ENCODE data around the gene SSPN. TPM values are rescaled to one million over a fixed set of nuclear protein-coding genes. Genes with fewer than 3 reads are reported as not detected.

SSPN gene
- total RNA-seq, 1 experiment from 2014 or later, result 11.9 TPM

DNA sequence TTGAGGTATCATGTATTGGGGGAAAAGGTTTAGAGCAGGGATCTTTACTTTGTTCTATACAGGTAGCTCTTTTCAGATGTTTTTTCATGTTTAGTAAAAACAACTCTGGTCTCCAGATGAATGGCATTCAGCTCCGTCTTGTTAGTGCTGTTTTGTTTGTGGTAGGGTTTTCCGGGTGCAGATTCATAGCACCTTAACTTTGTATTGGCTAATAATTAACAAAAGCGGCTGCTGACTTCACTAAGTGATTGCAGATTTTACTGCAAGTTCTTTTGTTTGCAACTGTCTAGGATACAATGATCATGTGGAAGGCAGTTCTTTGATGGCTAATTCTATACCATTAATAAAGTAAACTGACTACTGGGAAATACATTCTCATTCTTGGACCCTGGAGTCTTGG lies 38.4 kb upstream of the SSPN start:
- Histone ChIP-seq H3K4me1 (ENCODE audit: insufficient read depth, low read length) (peaks cover 25% of the 10 kb centered on the region), H3K9ac (ENCODE audit: low read length) (no peak overlapping the region), H3K27ac (ENCODE audit: low read length) (no peak overlapping the region), H3K4me3 (ENCODE audit: low read length) (no peak overlapping the region), H3K27me3 (ENCODE audit: low read length) (no peaks in the 10 kb centered on the region), H3K4me2 (ENCODE audit: low read length) (no peak overlapping the region), H3K36me3 (ENCODE audit: low read depth, low read length) (no peaks in the 10 kb centered on the region), H3F3A (ENCODE audit: low read length, unreplicated experiment) (no peaks in the 10 kb centered on the region), H3K9me2 (replicated peaks; ENCODE audit: low read length) (no peaks in the 10 kb centered on the region), H3K79me2 (ENCODE audit: low read length) (no peaks in the 10 kb centered on the region), H4K20me1 (ENCODE audit: low read length) (no peaks in the 10 kb centered on the region), H2AFZ (ENCODE audit: low read length) (no peak overlapping the region), H3K9me3 (ENCODE audit: low read length) (no peaks in the 10 kb centered on the region)
- TF ChIP-seq EZH2 (IDR thresholded peaks at IDR 0.05; ENCODE audit: low read length, unreplicated experiment), result no peak
- TF ChIP-seq, protein P1, sequence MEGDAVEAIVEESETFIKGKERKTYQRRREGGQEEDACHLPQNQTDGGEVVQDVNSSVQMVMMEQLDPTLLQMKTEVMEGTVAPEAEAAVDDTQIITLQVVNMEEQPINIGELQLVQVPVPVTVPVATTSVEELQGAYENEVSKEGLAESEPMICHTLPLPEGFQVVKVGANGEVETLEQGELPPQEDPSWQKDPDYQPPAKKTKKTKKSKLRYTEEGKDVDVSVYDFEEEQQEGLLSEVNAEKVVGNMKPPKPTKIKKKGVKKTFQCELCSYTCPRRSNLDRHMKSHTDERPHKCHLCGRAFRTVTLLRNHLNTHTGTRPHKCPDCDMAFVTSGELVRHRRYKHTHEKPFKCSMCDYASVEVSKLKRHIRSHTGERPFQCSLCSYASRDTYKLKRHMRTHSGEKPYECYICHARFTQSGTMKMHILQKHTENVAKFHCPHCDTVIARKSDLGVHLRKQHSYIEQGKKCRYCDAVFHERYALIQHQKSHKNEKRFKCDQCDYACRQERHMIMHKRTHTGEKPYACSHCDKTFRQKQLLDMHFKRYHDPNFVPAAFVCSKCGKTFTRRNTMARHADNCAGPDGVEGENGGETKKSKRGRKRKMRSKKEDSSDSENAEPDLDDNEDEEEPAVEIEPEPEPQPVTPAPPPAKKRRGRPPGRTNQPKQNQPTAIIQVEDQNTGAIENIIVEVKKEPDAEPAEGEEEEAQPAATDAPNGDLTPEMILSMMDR (conservative IDR thresholded peaks at IDR 0.05; ENCODE audit: low read depth, low read length), result no peak
- TF ChIP-seq EZH2phosphoT487 (IDR thresholded peaks at IDR 0.05; ENCODE audit: borderline replicate concordance, low read length), result no peak
- BruUV-seq (replicated peaks), result no TSS peak
- ATAC-seq, result no peak
- ChIA-PET POLR2A (ENCODE audit: unreplicated experiment) (no interaction called here), CTCF (no interaction called here)
- intact Hi-C loops (cut with micrococcal nuclease), result no loop called here
- no peak for DNase-seq

DNA sequence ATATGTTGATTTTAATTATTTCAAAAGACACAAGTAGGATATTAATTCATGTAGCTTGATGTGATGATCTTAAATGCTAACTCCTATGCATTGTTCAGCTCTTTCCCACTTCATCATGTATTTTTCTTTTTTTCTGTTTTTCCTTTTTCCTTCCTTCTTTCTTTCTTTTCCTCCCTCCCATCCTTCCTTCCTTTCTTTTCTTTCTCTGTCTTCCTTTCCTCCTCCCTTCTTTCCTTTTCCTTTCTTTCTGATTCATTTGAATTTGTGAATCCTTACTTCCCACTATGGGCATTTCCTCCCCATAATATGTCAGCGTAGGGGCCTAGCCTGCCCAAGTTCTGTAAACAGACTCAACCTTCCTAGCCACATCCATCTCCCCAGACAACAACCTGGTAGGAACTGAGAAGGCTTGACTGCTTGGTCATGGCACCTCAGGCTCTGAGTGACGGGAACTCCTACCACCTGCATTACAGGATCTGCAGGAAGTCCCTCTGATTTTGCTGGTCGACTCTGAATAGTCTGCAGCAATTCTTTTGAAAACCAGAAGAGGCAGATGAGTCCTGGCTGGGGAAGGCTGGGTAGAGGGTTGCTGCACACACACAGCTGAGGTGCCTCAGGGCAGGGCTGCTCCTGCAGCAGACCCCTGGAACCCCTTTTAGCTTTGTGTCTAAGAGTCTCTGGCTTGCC lies 37.2 kb upstream of the SSPN start:
- Histone ChIP-seq H3K36me3 (ENCODE audit: low read depth, low read length) (no peaks in the 10 kb centered on the region), H2AFZ (ENCODE audit: low read length) (no peak overlapping the region), H3K9me2 (replicated peaks; ENCODE audit: low read length) (no peaks in the 10 kb centered on the region), H3K4me3 (ENCODE audit: low read length) (no peak overlapping the region), H3K27ac (ENCODE audit: low read length) (no peak overlapping the region), H3K9me3 (ENCODE audit: low read length) (no peaks in the 10 kb centered on the region), H4K20me1 (ENCODE audit: low read length) (no peaks in the 10 kb centered on the region), H3F3A (ENCODE audit: low read length, unreplicated experiment) (no peaks in the 10 kb centered on the region), H3K4me1 (ENCODE audit: insufficient read depth, low read length) (peaks cover 15% of the 10 kb centered on the region), H3K79me2 (ENCODE audit: low read length) (no peaks in the 10 kb centered on the region), H3K4me2 (ENCODE audit: low read length) (no peak overlapping the region), H3K9ac (ENCODE audit: low read length) (no peak overlapping the region), H3K27me3 (ENCODE audit: low read length) (no peaks in the 10 kb centered on the region)
- intact Hi-C loops (cut with micrococcal nuclease), result no loop called here
- no TSS peak for BruUV-seq (replicated peaks)
- no peak for ATAC-seq
- DNase-seq, result peak; percentile 41
- no peak for TF ChIP-seq EZH2phosphoT487 (IDR thresholded peaks at IDR 0.05; ENCODE audit: borderline replicate concordance, low read length)
- TF ChIP-seq, protein P1 (conservative IDR thresholded peaks at IDR 0.05; ENCODE audit: low read depth, low read length), result 0 out of 2 replicates have a peak, but pooled peaks have one; percentile 12
- ChIA-PET POLR2A (ENCODE audit: unreplicated experiment) (no interaction called here), CTCF (no interaction called here)

DNA sequence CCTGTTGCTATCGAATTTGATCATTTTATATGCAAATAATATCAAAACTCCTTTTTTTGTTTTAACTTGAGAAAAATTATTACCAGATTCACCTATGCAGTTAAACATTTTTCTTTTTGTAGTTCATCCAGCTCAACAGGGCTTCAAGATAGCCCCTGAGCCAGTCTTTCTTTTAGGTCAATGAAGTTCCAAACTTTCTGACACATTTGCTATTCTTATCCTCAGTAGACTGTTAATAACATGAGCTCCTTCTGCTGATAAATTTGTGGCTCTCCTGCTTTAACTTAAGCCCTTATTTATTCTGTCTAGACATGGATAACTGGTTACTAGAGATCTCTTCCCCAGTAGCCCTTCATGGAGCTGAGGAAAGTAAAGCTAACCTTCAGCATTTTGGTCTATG lies 33.2 kb upstream of the SSPN start:
- no peak overlapping the region for H3K27ac ChIP-seq (ENCODE audit: low read length)
- no peak overlapping the region for H3K9ac ChIP-seq (ENCODE audit: low read length)
- no peak overlapping the region for H3K4me3 ChIP-seq (ENCODE audit: low read length)
- TF ChIP-seq EZH2 (IDR thresholded peaks at IDR 0.05; ENCODE audit: low read length, unreplicated experiment) (no peak), EZH2phosphoT487 (IDR thresholded peaks at IDR 0.05; ENCODE audit: borderline replicate concordance, low read length) (no peak)
- TF ChIP-seq, protein P1 (conservative IDR thresholded peaks at IDR 0.05; ENCODE audit: low read depth, low read length), result no peak
- no peaks in the 10 kb centered on the region for H3F3A ChIP-seq (ENCODE audit: low read length, unreplicated experiment)
- CTCF ChIA-PET, result interaction anchor here (0.6 kb wide), 1 partner anchor 31 kb away, joined by 3 read pairs; no protein-coding TSS in a partner anchor
- no peaks in the 10 kb centered on the region for H4K20me1 ChIP-seq (ENCODE audit: low read length)
- no peaks in the 10 kb centered on the region for H3K79me2 ChIP-seq (ENCODE audit: low read length)
- no peak overlapping the region for H3K4me2 ChIP-seq (ENCODE audit: low read length)
- intact Hi-C loops (cut with micrococcal nuclease), result no loop called here
- POLR2A ChIA-PET (ENCODE audit: unreplicated experiment), result no interaction called here
- no TSS peak for BruUV-seq (replicated peaks)
- 0 out of 2 replicates have a peak overlapping the region, but pooled peaks have one; percentile 14 for H2AFZ ChIP-seq (ENCODE audit: low read length)
- H3K9me3 ChIP-seq (ENCODE audit: low read length), result no peaks in the 10 kb centered on the region
- H3K9me2 ChIP-seq (replicated peaks; ENCODE audit: low read length), result no peaks in the 10 kb centered on the region
- no peaks in the 10 kb centered on the region for H3K36me3 ChIP-seq (ENCODE audit: low read depth, low read length)
- DNase-seq (no peak), ATAC-seq (no peak)
- H3K27me3 ChIP-seq (ENCODE audit: low read length), result no peaks in the 10 kb centered on the region
- H3K4me1 ChIP-seq (ENCODE audit: insufficient read depth, low read length), result no peaks in the 10 kb centered on the region
